WERI-Rb-1 (cell line): ENCODE measurements around the gene C19orf44.

Experiments used
- DNase-seq: peaks from one replicate; pipeline ENCODE4 v3.0.0-alpha.2; 2020
- H3K27ac ChIP-seq: fragments of 250-450 bp; sonication (Bioruptor Pico); 2 replicates; pipeline ENCODE4 v1.5.1; 2020; ENCODE audit warnings: mild to moderate bottlenecking, moderate library complexity
- H3K27me3 ChIP-seq: fragments of 250-450 bp; sonication (Bioruptor Pico); 2 replicates; pipeline ENCODE4 v1.5.1; 2021; ENCODE audit warnings: mild to moderate bottlenecking, low read depth, moderate library complexity; ENCODE audit not compliant: insufficient read depth, severe bottlenecking
- H3K36me3 ChIP-seq: fragments of 250-450 bp; sonication (Bioruptor Pico); 2 replicates; pipeline ENCODE4 v1.5.1; 2020; ENCODE audit warnings: mild to moderate bottlenecking, moderate library complexity
- H3K4me3 ChIP-seq: 2 replicates; pipeline ENCODE4 v1.5.1; 2011; ENCODE audit warnings: low read depth, mild to moderate bottlenecking, control low read depth, low read length
- H3K9me3 ChIP-seq: fragments of 250-450 bp; sonication (Bioruptor Pico); 2 replicates; pipeline ENCODE4 v1.5.1; 2021; ENCODE audit warnings: mild to moderate bottlenecking, moderate library complexity; ENCODE audit not compliant: severe bottlenecking
- CTCF ChIP-seq: IDR thresholded peaks from 2 replicates; pipeline ENCODE4 v1.5.1; 2011; ENCODE audit warnings: low read depth, mild to moderate bottlenecking, control low read depth, inconsistent platforms, low read length

Gene C19orf44

GRCh38 chr19:16459680-16460079 lies 36.5 kb upstream of the C19orf44 start:
- Histone ChIP-seq H3K9me3 (no peaks in the 10 kb centered on the region), H3K36me3 (peaks cover 7% of the 10 kb centered on the region), H3K27ac (no peak overlapping the region), H3K4me3 (no peak overlapping the region), H3K27me3 (no peaks in the 10 kb centered on the region)
- no peak for TF ChIP-seq CTCF
- no peak for DNase-seq

- no peak for DNase-seq
- no peak overlapping the region for H3K27ac ChIP-seq
- no peak overlapping the region for H3K4me3 ChIP-seq
- H3K27me3 ChIP-seq = no peaks in the 10 kb centered on the region
- peaks cover 10% of the 10 kb centered on the region for H3K36me3 ChIP-seq
- no peaks in the 10 kb centered on the region for H3K9me3 ChIP-seq
- TF ChIP-seq CTCF = no peak
Observed at GRCh38 chr19:16460454-16460853, 35.7 kb upstream of the C19orf44 start.

- H3K27ac ChIP-seq = no peak overlapping the region
- no peak for DNase-seq
- H3K4me3 ChIP-seq = no peak overlapping the region
- no peaks in the 10 kb centered on the region for H3K9me3 ChIP-seq
- H3K27me3 ChIP-seq = no peaks in the 10 kb centered on the region
- peaks cover 11% of the 10 kb centered on the region for H3K36me3 ChIP-seq
- no peak for TF ChIP-seq CTCF
Observed at GRCh38 chr19:16461630-16462051, 34.6 kb upstream of the C19orf44 start.

GRCh38 chr19:16462757-16463250 lies 33.4 kb upstream of the C19orf44 start:
- H3K4me3 ChIP-seq = no peak overlapping the region
- no peak overlapping the region for H3K27ac ChIP-seq
- TF ChIP-seq CTCF = no peak
- peaks cover 11% of the 10 kb centered on the region for H3K36me3 ChIP-seq
- no peaks in the 10 kb centered on the region for H3K9me3 ChIP-seq
- H3K27me3 ChIP-seq = no peaks in the 10 kb centered on the region
- DNase-seq = no peak

GRCh38 chr19:16463341-16463990 lies 32.7 kb upstream of the C19orf44 start:
- Histone ChIP-seq H3K27ac (no peak overlapping the region), H3K36me3 (peaks cover 11% of the 10 kb centered on the region), H3K4me3 (no peak overlapping the region), H3K27me3 (no peaks in the 10 kb centered on the region), H3K9me3 (no peaks in the 10 kb centered on the region)
- DNase-seq = no peak
- no peak for TF ChIP-seq CTCF
